GM11168 (cell line): ENCODE measurements around the gene FOXE1.

Experiments used
- in situ Hi-C: fragments of 300-500 bp; cut with MboI; formaldehyde crosslinking; loops from one replicate; pipeline ENCODE4 v1.12.0; 2022; ENCODE audit warnings: low sequenced_read_pairs; ENCODE audit not compliant: unreplicated experiment

Gene FOXE1

GRCh38 chr9:97853056-97853843, at the start of gene FOXE1:
FOXE1 (plus strand) TSS chr9:97853226; CDS start chr9:97853915, 689 bp downstream.
- in situ Hi-C loops = no loop called here

- in situ Hi-C loops = no loop called here
These were observed 49.0 kb upstream of the FOXE1 start for GRCh38 chr9:97804059-97804365.

- in situ Hi-C loops = no loop called here
These were observed 46.3 kb upstream of the FOXE1 start for GRCh38 chr9:97806721-97807120.

GRCh38 chr9:97807681-97808080, 45.3 kb upstream of the FOXE1 start:
- in situ Hi-C loops = no loop called here

- in situ Hi-C loops = no loop called here
These were observed 44.6 kb upstream of the FOXE1 start for GRCh38 chr9:97808415-97808814.

GRCh38 chr9:97808972-97809371, 44.1 kb upstream of the FOXE1 start:
- in situ Hi-C loops = no loop called here

GRCh38 chr9:97809666-97810344, 43.2 kb upstream of the FOXE1 start:
- in situ Hi-C loops = no loop called here

GRCh38 chr9:97811533-97812246, 41.3 kb upstream of the FOXE1 start:
- in situ Hi-C loops = no loop called here

GRCh38 chr9:97812247-97812543, 40.8 kb upstream of the FOXE1 start:
- in situ Hi-C loops = no loop called here

GRCh38 chr9:97813072-97813471, 40.0 kb upstream of the FOXE1 start:
- in situ Hi-C loops = no loop called here

- in situ Hi-C loops = no loop called here
These were observed 33.3 kb upstream of the FOXE1 start for GRCh38 chr9:97819735-97820134.

- in situ Hi-C loops = no loop called here
These were observed 32.7 kb upstream of the FOXE1 start for GRCh38 chr9:97820373-97820772.

- in situ Hi-C loops = no loop called here
These were observed 21.9 kb upstream of the FOXE1 start for GRCh38 chr9:97830884-97831829.

- in situ Hi-C loops = no loop called here
These were observed 21.0 kb upstream of the FOXE1 start for GRCh38 chr9:97831843-97832636.

- in situ Hi-C loops = no loop called here
These were observed 12.5 kb upstream of the FOXE1 start for GRCh38 chr9:97840521-97840920.

- in situ Hi-C loops = no loop called here
These were observed 10.1 kb upstream of the FOXE1 start for GRCh38 chr9:97842960-97843359.

- in situ Hi-C loops = no loop called here
These were observed 7.9 kb upstream of the FOXE1 start for GRCh38 chr9:97845130-97845529.

- in situ Hi-C loops = no loop called here
These were observed 7.3 kb upstream of the FOXE1 start for GRCh38 chr9:97845763-97846162.

GRCh38 chr9:97846347-97846746, 6.7 kb upstream of the FOXE1 start:
- in situ Hi-C loops = no loop called here
